GM10248 (cell line): ENCODE results near the gene BCS1L.
A peak's percentile ranks its signal among the peaks of the same experiment; 100 is the strongest.
"Not testable (repeated sequence)": the region's sequence is repeated elsewhere in the genome, so short reads cannot be mapped to it uniquely, and the experiment has no call there.

ENCODE experiments used
- CTCF ChIA-PET: fragments of 300-600 bp; sonication (Branson Sonifier 250); formaldehyde crosslinking; extraction: SDS; loops from one replicate; lab custom pipeline; 2021; ENCODE audit warnings: antibody characterized with exemption; lab: Yijun Ruan, JAX
- POLR2A ChIA-PET: fragments of 350-650 bp; sonication (Branson Sonifier 250); formaldehyde crosslinking; extraction: SDS; loops from one replicate; lab custom pipeline; 2020; ENCODE audit warnings: antibody characterized with exemption; lab: Yijun Ruan, JAX
- DNase-seq: peaks from one replicate; pipeline ENCODE4 v3.0.0; 2012; ENCODE audit errors: extremely low spot score
- TF ChIP-seq, protein P1 (sequence below): IDR thresholded peaks from 2 replicates; pipeline ENCODE4 v1.5.1; 2012; ENCODE audit warnings: mild to moderate bottlenecking, low read depth; ENCODE audit errors: extremely low read depth, missing control alignments, control extremely low read depth

Gene BCS1L

DNA sequence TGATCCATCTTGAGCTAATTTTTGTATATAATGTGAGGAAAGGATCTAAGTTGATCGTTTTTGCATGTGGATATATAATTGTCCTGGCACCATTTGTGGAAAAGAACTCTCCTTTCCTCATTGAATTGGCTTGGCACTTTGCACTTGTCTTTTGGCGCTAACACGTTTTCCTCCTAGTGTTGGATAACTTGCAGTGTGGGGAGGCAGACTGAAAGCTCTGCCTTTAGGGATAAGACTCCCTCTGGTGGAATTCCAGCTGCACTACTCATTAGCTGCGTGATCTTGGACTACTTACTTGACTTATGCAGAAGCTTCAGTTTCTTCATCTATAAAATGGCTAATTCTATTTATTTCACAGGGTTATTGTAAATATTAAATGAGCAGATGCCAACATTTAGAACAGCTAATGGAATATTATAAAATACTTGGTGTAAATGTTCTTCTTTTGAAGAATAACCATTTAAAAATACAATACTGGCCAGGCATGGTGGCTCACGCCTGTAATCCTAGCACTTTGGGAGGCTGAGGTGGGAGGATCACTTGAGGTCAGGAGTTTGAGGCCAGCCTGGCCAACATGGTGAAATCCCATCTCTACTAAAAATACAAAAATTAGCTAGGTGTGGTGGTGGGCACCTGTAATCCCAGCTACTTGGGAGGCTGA lies 28.0 kb downstream of the BCS1L start:
- CTCF ChIA-PET: interaction anchor here (0.6 to 2.2 kb wide), 20 partner anchors 10 to 417 kb away, joined by 3 to 29 read pairs (median 4); partner anchors contain the start of genes BCS1L, RNF25, STK36 and TTLL4
- DNase-seq: peak; percentile 44
- POLR2A ChIA-PET: not testable (repeated sequence)
- TF ChIP-seq, protein P1, sequence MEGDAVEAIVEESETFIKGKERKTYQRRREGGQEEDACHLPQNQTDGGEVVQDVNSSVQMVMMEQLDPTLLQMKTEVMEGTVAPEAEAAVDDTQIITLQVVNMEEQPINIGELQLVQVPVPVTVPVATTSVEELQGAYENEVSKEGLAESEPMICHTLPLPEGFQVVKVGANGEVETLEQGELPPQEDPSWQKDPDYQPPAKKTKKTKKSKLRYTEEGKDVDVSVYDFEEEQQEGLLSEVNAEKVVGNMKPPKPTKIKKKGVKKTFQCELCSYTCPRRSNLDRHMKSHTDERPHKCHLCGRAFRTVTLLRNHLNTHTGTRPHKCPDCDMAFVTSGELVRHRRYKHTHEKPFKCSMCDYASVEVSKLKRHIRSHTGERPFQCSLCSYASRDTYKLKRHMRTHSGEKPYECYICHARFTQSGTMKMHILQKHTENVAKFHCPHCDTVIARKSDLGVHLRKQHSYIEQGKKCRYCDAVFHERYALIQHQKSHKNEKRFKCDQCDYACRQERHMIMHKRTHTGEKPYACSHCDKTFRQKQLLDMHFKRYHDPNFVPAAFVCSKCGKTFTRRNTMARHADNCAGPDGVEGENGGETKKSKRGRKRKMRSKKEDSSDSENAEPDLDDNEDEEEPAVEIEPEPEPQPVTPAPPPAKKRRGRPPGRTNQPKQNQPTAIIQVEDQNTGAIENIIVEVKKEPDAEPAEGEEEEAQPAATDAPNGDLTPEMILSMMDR: peak; percentile 64

DNA sequence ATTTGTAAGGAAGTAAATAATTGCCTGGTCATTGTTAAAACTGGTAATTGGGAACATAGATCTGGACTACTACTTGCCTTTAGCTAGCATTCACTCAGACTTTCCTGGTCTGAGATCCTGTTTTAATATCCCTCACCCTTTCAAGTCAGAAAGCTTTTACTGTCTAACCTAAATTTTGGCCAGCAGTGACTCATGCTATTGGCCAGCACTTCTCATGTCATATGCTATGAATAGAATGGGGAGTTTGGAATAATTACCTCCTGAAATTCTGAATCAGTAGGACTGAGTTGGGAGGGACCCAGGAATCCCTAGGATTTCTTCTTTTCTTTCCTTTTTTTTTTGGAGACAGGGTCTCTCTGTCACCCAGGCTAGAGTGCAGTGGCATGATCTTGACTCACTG lies 31.8 kb downstream of the BCS1L start:
- ChIA-PET POLR2A (no interaction called here), CTCF (interaction anchor here (3.0 kb wide), 1 partner anchor 156 kb away, joined by 10 read pairs; no protein-coding TSS in a partner anchor)
- DNase-seq: no peak
- TF ChIP-seq, protein P1: no peak

DNA sequence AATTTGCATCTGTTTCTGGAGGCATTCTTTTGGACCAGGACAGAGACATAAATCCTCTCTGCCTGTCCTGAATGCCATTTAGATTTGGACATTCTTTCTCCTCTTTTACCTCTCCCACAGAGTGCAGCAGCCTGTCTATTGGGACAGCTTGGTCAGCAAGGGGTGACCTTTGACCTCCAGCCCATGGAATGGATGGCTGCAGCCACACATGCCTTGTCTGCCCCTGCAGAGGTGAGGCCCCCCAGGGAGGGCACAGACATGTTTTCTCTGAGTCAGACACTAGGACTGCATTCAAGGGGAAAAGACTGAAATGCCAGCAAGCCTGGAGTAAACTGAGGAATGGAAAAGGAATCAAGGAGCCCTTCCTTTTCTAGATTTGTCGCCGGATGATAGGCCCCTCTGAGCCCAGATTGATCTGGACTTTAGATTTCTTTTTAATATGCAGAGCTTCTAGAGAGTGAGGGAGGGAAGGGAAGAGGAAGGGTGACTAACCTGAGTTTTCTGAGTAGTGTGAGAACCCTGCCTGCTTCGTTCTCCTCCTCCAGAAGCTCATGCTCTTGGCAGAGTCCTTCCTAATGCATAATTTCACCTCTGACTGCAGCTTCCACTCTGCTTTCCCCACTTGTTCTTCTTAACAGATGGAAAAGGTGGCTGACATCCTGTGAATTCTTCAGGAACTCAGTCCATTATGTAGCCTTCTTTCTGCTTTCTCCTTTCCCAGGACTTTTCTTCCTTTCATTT lies 35.1 kb downstream of the BCS1L start:
- no peak for DNase-seq
- ChIA-PET POLR2A (no interaction called here), CTCF (interaction anchor here (1.2 to 1.8 kb wide), 2 partner anchors 35 to 37 kb away, joined by 3 to 4 read pairs; partner anchors contain the start of genes BCS1L and ZNF142)
- TF ChIP-seq, protein P1: no peak

DNA sequence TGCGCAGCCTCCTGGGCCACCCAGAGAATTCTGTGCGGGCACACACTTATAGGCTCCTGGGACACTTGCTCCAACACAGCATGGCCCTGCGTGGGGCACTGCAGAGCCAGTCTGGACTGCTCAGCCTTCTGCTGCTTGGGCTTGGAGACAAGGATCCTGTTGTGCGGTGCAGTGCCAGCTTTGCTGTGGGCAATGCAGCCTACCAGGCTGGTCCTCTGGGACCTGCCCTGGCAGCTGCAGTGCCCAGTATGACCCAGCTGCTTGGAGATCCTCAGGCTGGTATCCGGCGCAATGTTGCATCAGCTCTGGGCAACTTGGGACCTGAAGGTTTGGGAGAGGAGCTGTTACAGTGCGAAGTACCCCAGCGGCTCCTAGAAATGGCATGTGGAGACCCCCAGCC lies 39.4 kb downstream of the BCS1L start:
- ChIA-PET CTCF (interaction anchor here (0.9 to 3.8 kb wide), 4 partner anchors 11 to 153 kb away, joined by 3 to 16 read pairs (median 7); partner anchors contain the start of gene TTLL4), POLR2A (interaction anchor here (0.6 kb wide), 1 partner anchor 15 kb away, joined by 3 read pairs; no protein-coding TSS in a partner anchor)
- DNase-seq: no peak
- TF ChIP-seq, protein P1: no peak

DNA sequence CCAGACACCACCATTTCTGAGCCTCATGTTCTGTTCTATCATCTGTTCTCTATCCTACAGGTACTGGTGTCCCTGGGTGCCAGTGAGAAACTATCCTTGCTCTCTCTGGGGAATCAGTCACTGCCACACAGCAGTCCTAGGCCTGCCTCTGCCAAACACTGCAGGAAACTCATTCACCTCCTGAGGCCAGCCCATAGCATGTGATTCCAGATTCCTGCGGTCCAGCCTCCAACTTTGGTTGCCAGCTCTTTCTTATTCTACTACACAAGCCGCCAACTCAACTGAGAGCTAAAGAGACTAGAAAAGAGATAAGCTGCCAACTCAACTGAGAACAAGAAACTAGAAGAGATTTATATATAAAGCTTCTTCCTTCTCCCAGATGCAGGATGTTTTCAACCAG lies 42.3 kb downstream of the BCS1L start:
- no peak for DNase-seq
- ChIA-PET CTCF (interaction anchor here (0.8 to 1.6 kb wide), 6 partner anchors 9 to 196 kb away, joined by 3 to 7 read pairs (median 3); partner anchors contain the start of gene TTLL4), POLR2A (no interaction called here)
- TF ChIP-seq, protein P1: no peak

DNA sequence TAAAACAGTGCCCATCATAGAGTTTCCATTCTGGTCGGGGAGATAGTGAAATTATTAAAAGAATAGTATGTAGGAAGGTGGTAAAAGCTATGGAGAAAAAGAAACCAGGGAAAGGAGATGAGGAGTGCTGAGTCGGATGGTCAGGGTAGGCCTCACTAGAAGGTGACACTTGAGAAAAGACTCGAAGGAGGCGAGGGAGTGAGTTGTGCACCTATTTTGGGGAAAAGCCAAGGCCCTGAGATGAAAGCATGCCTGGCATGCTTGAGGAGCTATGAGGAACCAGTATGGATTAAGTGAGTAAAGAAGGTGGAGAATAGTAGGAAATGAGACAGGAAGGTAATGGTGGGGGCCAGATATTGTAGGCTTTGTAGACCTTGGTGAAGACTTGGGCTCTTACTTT lies 43.9 kb downstream of the BCS1L start:
- no peak for DNase-seq
- TF ChIP-seq, protein P1: no peak
- POLR2A ChIA-PET: no interaction called here
- CTCF ChIA-PET: no interaction called here
